ENCODE data around the gene CRACR2A.

CRACR2A gene

DNA sequence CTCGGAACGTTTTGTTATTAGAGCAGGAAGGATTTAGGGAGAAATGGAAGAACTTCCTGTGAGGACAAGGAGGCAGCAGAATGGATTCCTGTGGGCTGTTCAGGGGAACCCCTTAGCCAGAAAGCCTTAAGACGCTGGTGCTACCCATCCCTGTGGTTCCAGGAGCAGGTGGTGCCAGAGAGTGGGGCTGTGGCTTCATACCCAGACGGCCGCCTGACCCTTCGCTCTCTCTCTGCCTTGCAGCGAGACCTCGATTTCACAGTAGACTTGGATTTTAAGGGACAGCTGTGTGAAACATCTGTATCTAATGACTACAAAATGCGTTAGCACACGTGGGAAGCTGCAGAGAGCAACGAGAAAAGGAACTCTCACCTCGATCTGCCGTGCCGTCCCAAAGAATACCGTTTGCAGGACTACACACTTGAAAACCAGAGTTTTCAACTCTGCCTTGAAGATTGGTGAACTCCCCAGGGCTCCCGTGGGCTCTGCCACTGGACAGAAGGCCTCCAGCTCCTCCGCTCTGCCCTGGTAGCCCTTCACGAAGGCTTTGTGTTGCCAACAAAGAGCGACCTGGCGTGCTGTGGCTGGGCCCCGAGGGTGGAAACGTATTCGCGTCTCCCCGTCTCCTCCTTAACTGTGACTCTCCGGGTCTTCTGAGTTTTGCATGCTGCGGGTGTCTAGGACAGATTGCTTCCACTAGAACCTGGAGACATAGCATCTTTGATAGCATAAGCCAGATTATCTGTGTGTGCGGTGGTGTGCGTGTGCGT lies 159.9 kb downstream of the CRACR2A start:
- Histone ChIP-seq H3K36me3 (ENCODE audit: insufficient read depth, low read length) (peaks cover 10% of the 10 kb centered on the region), H2AFZ (ENCODE audit: low read depth, low read length) (no peak overlapping the region), H3K27me3 (ENCODE audit: insufficient read depth, low read length) (no peaks in the 10 kb centered on the region), H3K4me3 (ENCODE audit: low read length) (no peak overlapping the region), H3K9me3 (ENCODE audit: low read length) (no peaks in the 10 kb centered on the region), H3K4me1 (ENCODE audit: insufficient read depth, low read length) (peaks cover 3% of the 10 kb centered on the region)

GRCh38 chr12:3589745-3590144 lies 163.2 kb downstream of the CRACR2A start:
- Histone ChIP-seq H3K36me3 (ENCODE audit: insufficient read depth, low read length) (peaks cover 13% of the 10 kb centered on the region), H2AFZ (ENCODE audit: low read depth, low read length) (no peak overlapping the region), H3K4me3 (ENCODE audit: low read length) (no peak overlapping the region), H3K4me1 (ENCODE audit: insufficient read depth, low read length) (peaks cover 4% of the 10 kb centered on the region), H3K9me3 (ENCODE audit: low read length) (no peaks in the 10 kb centered on the region), H3K27me3 (ENCODE audit: insufficient read depth, low read length) (no peaks in the 10 kb centered on the region)

DNA sequence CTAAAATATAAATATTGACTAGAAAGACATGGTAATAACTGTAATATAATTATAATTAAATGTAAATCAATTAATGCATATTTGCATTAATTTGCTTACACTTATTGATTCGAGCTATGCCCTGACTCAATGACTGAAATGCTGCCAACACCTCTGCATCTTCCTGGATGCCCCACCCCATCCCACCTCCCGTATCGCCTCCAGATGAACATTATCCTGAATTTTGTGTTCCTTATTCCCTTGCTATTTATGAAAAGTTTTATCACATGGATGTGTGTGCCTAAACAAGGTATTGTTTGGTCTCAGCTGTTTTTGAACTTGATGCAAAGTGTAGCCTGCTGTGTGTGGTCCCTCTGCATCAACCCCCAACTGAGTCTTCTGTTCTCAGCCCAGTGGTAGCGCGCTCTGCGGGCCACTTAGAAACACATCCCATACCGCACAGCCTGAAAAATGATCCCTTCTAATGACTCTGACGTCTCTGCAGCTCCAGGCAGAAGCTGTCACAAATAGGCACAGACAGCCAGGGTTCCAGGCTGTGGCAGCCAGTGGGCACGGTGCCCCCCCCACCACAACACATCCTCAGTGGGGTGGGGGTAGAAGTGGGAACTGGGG lies 165.4 kb downstream of the CRACR2A start:
- Histone ChIP-seq H3K4me3 (ENCODE audit: low read length) (no peak overlapping the region), H3K27me3 (ENCODE audit: insufficient read depth, low read length) (no peaks in the 10 kb centered on the region), H3K36me3 (ENCODE audit: insufficient read depth, low read length) (peaks cover 20% of the 10 kb centered on the region), H2AFZ (ENCODE audit: low read depth, low read length) (no peak overlapping the region), H3K9me3 (ENCODE audit: low read length) (peaks cover 10% of the 10 kb centered on the region), H3K4me1 (ENCODE audit: insufficient read depth, low read length) (peaks cover 4% of the 10 kb centered on the region)

DNA sequence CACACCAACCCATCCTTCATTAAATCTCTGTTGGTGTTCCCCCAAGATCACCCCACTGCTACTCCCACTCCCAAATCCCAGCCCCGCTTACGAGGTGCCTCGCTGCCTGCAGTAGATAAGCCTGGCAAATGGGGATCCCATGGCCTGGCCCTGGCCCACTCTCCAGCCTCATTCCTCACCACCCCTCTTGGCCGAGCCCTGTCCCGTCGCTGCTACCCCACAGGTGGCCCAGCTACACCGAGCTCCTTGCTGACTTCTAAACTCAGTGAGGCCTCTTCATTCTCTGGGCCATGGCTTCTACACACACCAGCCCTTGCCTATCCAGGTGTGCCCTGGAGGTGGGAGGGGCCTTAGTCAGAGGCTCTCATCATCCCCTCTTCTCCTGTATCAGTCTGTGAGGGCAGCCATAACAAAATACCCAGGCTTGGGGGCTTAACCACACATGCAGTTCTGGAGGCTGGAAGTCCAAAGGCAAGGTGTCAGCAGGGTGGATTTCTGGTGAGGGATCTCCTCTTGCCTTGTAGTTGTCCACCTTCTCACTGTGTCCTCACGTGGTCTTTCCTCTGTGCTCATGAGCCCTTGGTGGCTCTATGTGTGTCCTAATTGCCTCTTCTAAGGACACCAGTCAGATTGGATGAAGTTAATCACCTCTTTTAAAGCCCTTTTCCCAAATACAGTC lies 169.1 kb downstream of the CRACR2A start:
- Histone ChIP-seq H3K4me1 (ENCODE audit: insufficient read depth, low read length) (peaks cover 26% of the 10 kb centered on the region), H3K36me3 (ENCODE audit: insufficient read depth, low read length) (peaks cover 15% of the 10 kb centered on the region), H3K9me3 (ENCODE audit: low read length) (peaks cover 10% of the 10 kb centered on the region), H3K27me3 (ENCODE audit: insufficient read depth, low read length) (no peaks in the 10 kb centered on the region), H3K4me3 (ENCODE audit: low read length) (no peak overlapping the region), H2AFZ (ENCODE audit: low read depth, low read length) (no peak overlapping the region)

- H3K4me3 ChIP-seq (ENCODE audit: low read length): no peak overlapping the region
- H3K9me3 ChIP-seq (ENCODE audit: low read length): peaks cover 10% of the 10 kb centered on the region
- no peaks in the 10 kb centered on the region for H3K27me3 ChIP-seq (ENCODE audit: insufficient read depth, low read length)
- peaks cover 45% of the 10 kb centered on the region for H3K4me1 ChIP-seq (ENCODE audit: insufficient read depth, low read length)
- no peak overlapping the region for H2AFZ ChIP-seq (ENCODE audit: low read depth, low read length)
- peaks cover 14% of the 10 kb centered on the region for H3K36me3 ChIP-seq (ENCODE audit: insufficient read depth, low read length)
Measured at GRCh38 chr12:3580094-3580749, 172.7 kb downstream of the CRACR2A start.

GRCh38 chr12:3579446-3580093 lies 173.3 kb downstream of the CRACR2A start:
- peaks cover 10% of the 10 kb centered on the region for H3K9me3 ChIP-seq (ENCODE audit: low read length)
- H3K27me3 ChIP-seq (ENCODE audit: insufficient read depth, low read length): no peaks in the 10 kb centered on the region
- peaks cover 47% of the 10 kb centered on the region for H3K4me1 ChIP-seq (ENCODE audit: insufficient read depth, low read length)
- peaks cover 14% of the 10 kb centered on the region for H3K36me3 ChIP-seq (ENCODE audit: insufficient read depth, low read length)
- no peak overlapping the region for H3K4me3 ChIP-seq (ENCODE audit: low read length)
- H2AFZ ChIP-seq (ENCODE audit: low read depth, low read length): no peak overlapping the region

GRCh38 chr12:3578557-3578956 lies 174.4 kb downstream of the CRACR2A start:
- Histone ChIP-seq H3K4me1 (ENCODE audit: insufficient read depth, low read length) (peaks cover 47% of the 10 kb centered on the region), H3K9me3 (ENCODE audit: low read length) (peaks cover 5% of the 10 kb centered on the region), H3K36me3 (ENCODE audit: insufficient read depth, low read length) (peaks cover 14% of the 10 kb centered on the region), H3K27me3 (ENCODE audit: insufficient read depth, low read length) (no peaks in the 10 kb centered on the region), H3K4me3 (ENCODE audit: low read length) (no peak overlapping the region), H2AFZ (ENCODE audit: low read depth, low read length) (no peak overlapping the region)

DNA sequence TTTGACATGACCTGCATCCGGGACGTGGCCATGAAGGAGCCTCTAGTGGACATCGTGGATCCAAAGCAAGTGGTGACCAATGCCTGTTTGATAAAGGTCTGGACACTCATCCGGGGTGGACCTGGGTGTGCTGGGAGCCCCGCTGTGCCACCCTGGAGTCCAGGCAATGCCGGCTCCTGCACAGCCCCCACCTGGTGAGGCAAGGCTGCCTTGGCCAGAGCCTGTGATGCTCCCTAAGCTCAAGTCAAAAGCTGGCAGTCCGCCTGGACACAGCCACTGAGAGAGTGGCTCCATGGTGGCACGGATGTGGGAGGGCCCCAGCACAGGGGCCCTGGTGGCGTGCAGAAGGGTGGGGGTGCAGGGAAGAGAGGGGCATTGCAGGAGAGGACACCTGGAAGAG lies 176.0 kb downstream of the CRACR2A start:
- H3K4me3 ChIP-seq (ENCODE audit: low read length): no peak overlapping the region
- H3K4me1 ChIP-seq (ENCODE audit: insufficient read depth, low read length): peaks cover 58% of the 10 kb centered on the region
- no peaks in the 10 kb centered on the region for H3K9me3 ChIP-seq (ENCODE audit: low read length)
- H2AFZ ChIP-seq (ENCODE audit: low read depth, low read length): no peak overlapping the region
- no peaks in the 10 kb centered on the region for H3K27me3 ChIP-seq (ENCODE audit: insufficient read depth, low read length)
- peaks cover 7% of the 10 kb centered on the region for H3K36me3 ChIP-seq (ENCODE audit: insufficient read depth, low read length)

- Histone ChIP-seq H3K9me3 (ENCODE audit: low read length) (no peaks in the 10 kb centered on the region), H3K27me3 (ENCODE audit: insufficient read depth, low read length) (no peaks in the 10 kb centered on the region), H2AFZ (ENCODE audit: low read depth, low read length) (no peak overlapping the region), H3K36me3 (ENCODE audit: insufficient read depth, low read length) (peaks cover 7% of the 10 kb centered on the region), H3K4me3 (ENCODE audit: low read length) (no peak overlapping the region), H3K4me1 (ENCODE audit: insufficient read depth, low read length) (peaks cover 63% of the 10 kb centered on the region)
Measured at GRCh38 chr12:3574986-3575385, 177.9 kb downstream of the CRACR2A start.

DNA sequence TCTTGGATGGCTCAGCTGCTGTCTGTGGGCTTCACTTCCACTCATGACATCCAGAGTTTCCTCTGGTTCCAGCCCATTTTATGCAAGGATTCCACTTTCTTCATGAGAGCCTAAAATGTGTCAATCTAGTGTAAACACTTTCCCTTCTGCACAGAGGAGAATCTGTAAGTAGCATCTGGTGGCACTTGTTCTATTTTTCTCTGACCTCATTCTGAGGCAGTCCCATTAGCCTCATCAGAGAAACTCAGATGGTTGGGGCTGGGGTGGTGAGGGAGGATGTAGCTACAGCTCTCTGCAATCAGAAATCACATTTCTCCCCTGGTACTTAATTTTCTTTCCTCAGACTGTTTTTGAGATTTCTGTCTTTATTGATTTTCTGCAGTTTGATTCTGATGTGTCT lies 180.3 kb downstream of the CRACR2A start:
- H3K4me3 ChIP-seq (ENCODE audit: low read length): no peak overlapping the region
- peaks cover 7% of the 10 kb centered on the region for H3K36me3 ChIP-seq (ENCODE audit: insufficient read depth, low read length)
- peaks cover 40% of the 10 kb centered on the region for H3K4me1 ChIP-seq (ENCODE audit: insufficient read depth, low read length)
- H2AFZ ChIP-seq (ENCODE audit: low read depth, low read length): no peak overlapping the region
- H3K9me3 ChIP-seq (ENCODE audit: low read length): no peaks in the 10 kb centered on the region
- H3K27me3 ChIP-seq (ENCODE audit: insufficient read depth, low read length): no peaks in the 10 kb centered on the region

DNA sequence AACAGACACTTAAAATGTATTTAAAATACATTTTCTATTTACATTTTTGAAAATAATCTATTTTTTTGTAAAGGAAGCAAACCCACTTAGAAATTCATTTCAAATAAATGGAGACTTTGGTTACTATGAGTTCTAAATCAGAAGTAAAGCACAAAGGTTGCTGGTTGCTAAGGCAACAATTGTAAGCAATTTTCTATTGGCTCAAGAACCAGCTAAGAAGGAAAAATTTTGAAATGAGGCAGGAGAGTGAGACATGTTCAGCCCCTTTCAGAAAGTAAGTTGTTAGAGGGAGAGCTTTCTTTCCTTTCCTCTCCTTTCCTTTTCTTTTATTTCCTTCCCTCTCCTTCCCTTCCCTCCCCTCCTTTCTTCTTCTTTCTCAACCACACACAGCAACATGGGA lies 181.2 kb downstream of the CRACR2A start:
- H2AFZ ChIP-seq (ENCODE audit: low read depth, low read length): no peak overlapping the region
- H3K4me1 ChIP-seq (ENCODE audit: insufficient read depth, low read length): peaks cover 33% of the 10 kb centered on the region
- H3K27me3 ChIP-seq (ENCODE audit: insufficient read depth, low read length): no peaks in the 10 kb centered on the region
- no peaks in the 10 kb centered on the region for H3K9me3 ChIP-seq (ENCODE audit: low read length)
- no peak overlapping the region for H3K4me3 ChIP-seq (ENCODE audit: low read length)
- peaks cover 7% of the 10 kb centered on the region for H3K36me3 ChIP-seq (ENCODE audit: insufficient read depth, low read length)

DNA sequence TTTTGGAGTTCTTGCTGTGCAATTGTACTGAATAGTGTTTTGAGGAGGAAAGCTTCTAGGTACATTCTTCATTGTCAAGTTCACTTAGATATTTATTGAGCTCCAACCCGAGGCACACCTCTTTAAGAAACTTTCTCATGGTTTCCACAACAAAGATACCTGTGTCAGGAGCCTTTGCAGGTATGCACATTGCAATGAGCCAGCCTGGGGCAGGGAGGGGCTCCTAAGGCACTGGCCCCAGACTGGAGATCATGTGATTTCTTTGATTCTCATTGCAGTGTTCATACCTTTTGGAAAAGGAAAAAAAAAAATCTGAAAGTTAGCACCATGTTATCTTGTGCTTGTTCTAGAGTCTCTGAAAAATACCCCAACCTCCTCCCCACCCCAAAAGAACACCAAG lies 181.6 kb downstream of the CRACR2A start:
- H3K4me1 ChIP-seq (ENCODE audit: insufficient read depth, low read length): peaks cover 37% of the 10 kb centered on the region
- no peaks in the 10 kb centered on the region for H3K9me3 ChIP-seq (ENCODE audit: low read length)
- no peaks in the 10 kb centered on the region for H3K27me3 ChIP-seq (ENCODE audit: insufficient read depth, low read length)
- no peak overlapping the region for H3K4me3 ChIP-seq (ENCODE audit: low read length)
- peaks cover 5% of the 10 kb centered on the region for H3K36me3 ChIP-seq (ENCODE audit: insufficient read depth, low read length)
- H2AFZ ChIP-seq (ENCODE audit: low read depth, low read length): no peak overlapping the region

Measured in neuron (in vitro differentiated cells).